AG09319 (cell line): Measurements from ENCODE around the gene ERC2.

Experiments used
- DNase-seq: peaks from one replicate; pipeline ENCODE4 v3.0.0-alpha.2; 2010; ENCODE audit warnings: low read depth; ENCODE audit errors: extremely low read depth
- TF ChIP-seq, protein P1 (sequence below): IDR thresholded peaks from 2 replicates; pipeline ENCODE4 v1.5.1; 2011; ENCODE audit warnings: low read depth, mild to moderate bottlenecking, inconsistent platforms, low read length, moderate library complexity

Gene ERC2

GRCh38 chr3:55490276-55490913, 977.9 kb downstream of the ERC2 start:
- TF ChIP-seq, protein P1, sequence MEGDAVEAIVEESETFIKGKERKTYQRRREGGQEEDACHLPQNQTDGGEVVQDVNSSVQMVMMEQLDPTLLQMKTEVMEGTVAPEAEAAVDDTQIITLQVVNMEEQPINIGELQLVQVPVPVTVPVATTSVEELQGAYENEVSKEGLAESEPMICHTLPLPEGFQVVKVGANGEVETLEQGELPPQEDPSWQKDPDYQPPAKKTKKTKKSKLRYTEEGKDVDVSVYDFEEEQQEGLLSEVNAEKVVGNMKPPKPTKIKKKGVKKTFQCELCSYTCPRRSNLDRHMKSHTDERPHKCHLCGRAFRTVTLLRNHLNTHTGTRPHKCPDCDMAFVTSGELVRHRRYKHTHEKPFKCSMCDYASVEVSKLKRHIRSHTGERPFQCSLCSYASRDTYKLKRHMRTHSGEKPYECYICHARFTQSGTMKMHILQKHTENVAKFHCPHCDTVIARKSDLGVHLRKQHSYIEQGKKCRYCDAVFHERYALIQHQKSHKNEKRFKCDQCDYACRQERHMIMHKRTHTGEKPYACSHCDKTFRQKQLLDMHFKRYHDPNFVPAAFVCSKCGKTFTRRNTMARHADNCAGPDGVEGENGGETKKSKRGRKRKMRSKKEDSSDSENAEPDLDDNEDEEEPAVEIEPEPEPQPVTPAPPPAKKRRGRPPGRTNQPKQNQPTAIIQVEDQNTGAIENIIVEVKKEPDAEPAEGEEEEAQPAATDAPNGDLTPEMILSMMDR = no peak
- DNase-seq = no peak

- TF ChIP-seq, protein P1 = no peak
- DNase-seq = no peak
These were observed 978.5 kb downstream of the ERC2 start for GRCh38 chr3:55489798-55490132.

- DNase-seq = peak; percentile 88
- TF ChIP-seq, protein P1 = no peak
These were observed 979.7 kb downstream of the ERC2 start for GRCh38 chr3:55488398-55489055.

DNA sequence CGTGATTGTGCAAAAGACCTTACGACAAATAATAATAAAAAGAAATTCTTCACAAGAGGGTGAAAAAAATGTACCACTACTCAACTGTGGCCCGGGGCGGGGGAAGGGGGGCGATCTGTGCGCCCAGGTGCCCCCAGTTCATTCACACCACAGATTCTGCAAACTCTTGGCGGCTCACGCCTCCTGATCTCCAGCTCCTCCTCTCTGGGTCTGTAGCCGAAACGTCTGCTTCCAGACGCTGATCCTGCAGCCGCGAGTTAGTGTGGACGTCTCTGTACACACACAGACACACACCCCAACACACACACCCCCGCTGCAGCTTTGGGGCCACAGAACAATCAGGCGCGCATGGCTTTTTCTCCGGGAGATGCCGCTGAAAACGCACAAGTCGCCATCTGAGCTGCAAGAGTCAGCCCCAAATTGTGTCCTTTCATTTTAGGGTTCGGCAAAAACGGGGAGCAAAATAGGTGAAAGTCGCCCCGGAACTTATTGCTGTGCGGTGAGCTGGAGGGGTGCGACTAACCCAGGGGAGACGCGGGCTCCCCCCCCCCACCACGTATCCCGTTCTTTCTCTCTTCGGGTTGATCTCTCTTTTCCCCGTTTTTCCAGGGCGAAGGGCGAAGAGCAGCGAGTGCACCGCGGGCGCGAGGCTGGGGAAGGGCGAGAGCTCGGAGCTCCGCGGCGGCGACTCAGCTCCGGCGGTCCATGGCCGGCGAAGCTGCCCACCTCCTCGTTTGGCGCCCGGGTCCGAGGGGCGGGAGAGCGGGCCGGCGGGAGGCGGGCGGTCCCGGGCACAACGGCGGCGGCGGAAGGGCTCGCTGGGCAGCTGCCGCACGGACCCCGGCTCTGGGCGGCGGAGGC, 980.7 kb downstream of the ERC2 start:
- no peak for DNase-seq
- TF ChIP-seq, protein P1 = no peak

- TF ChIP-seq, protein P1 = no peak
- no peak for DNase-seq
These were observed 981.3 kb downstream of the ERC2 start, which contains the start of gene WNT5A for GRCh38 chr3:55486857-55487380. WNT5A (minus strand) TSS chr3:55487306; CDS start chr3:55486985, 321 bp downstream.

DNA sequence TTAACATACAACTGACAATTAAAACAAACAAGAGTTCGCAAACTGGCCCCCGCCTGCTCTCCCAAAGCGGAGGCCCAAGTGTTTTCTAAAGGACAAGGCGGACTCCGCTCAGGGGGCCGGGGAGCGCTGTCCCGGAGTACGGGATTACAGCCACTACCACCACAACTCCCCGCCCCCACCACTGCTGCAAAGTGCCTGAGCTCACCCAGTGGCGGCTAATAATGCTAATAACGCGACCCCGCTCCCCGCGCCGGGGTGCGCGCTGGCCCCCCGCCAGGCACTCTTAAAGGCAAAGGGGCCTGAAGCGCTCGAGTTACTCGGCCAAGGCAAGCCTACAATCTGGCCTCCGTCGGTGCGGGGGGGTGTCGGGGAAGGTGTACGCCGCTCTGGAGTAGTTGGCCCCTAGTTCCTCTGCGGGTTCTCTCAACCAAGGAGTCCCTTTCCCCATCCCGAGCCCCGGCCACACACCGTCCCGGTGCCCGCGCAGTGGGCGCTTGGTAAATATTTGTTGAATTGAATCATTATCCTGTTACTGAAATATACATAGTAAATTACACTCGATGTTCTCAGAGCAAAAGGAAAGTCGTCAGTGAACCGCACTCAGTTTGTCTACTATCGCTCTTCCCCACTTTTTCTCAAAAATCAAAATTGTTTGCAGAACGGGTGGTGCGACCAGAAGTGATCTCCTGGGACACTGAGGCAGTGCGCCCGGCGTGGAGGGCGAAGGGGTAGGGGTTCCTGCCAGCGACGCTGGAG, 982.0 kb downstream of the ERC2 start:
- DNase-seq = no peak

More for the DNA sequence above, 982.0 kb downstream of the ERC2 start:
- TF ChIP-seq, protein P1 = no peak
